Fibroblast of skin of abdomen (primary cell): ENCODE data around the gene TPX2.
A peak's percentile ranks its signal among the peaks of the same experiment; 100 is the strongest.
"Not testable (repeated sequence)": the region's sequence is repeated elsewhere in the genome, so short reads cannot be mapped to it uniquely, and the experiment has no call there.

Experiments used
- DNase-seq: peaks from one replicate; pipeline ENCODE4 v3.0.0-alpha.2; 2013

TPX2 gene

GRCh38 chr20:31719644-31720485 is 19.2 kb upstream of the TPX2 start:
- peak; percentile 47 for DNase-seq

GRCh38 chr20:31720486-31721407 is 18.3 kb upstream of the TPX2 start:
- no peak for DNase-seq

- DNase-seq = no peak
These were observed 17.5 kb upstream of the TPX2 start for GRCh38 chr20:31721408-31722256.

- DNase-seq = peak; percentile 83
These were observed 16.6 kb upstream of the TPX2 start, which contains the start of gene BCL2L1 for GRCh38 chr20:31722257-31723068. BCL2L1 (minus strand) TSS chr20:31722868; CDS start chr20:31722218, 650 bp downstream.

GRCh38 chr20:31723069-31723318 is 16.1 kb upstream of the TPX2 start:
- no peak for DNase-seq

- peak; percentile 99 for DNase-seq
These were observed 15.6 kb upstream of the TPX2 start for GRCh38 chr20:31723319-31724078.

GRCh38 chr20:31731321-31731717 is 7.8 kb upstream of the TPX2 start:
- no peak for DNase-seq

GRCh38 chr20:31739550-31739977 is 474 bp downstream of the TPX2 start:
- DNase-seq = no peak

GRCh38 chr20:31740208-31740607 is 1.1 kb downstream of the TPX2 start:
- DNase-seq = peak; percentile 46

- no peak for DNase-seq
These were observed 1.7 kb downstream of the TPX2 start for GRCh38 chr20:31740656-31741323.

GRCh38 chr20:31746068-31746878 is 7.2 kb downstream of the TPX2 start:
- DNase-seq = no peak

GRCh38 chr20:31747028-31747427 is 7.9 kb downstream of the TPX2 start:
- DNase-seq = not testable (repeated sequence)

GRCh38 chr20:31747640-31748039 is 8.6 kb downstream of the TPX2 start:
- peak; percentile 59 for DNase-seq

GRCh38 chr20:31749223-31749622 is 10.1 kb downstream of the TPX2 start:
- DNase-seq = no peak

- peak; percentile 88 for DNase-seq
These were observed 12.0 kb downstream of the TPX2 start for GRCh38 chr20:31751126-31751525.

- DNase-seq = no peak
These were observed 18.2 kb downstream of the TPX2 start for GRCh38 chr20:31757254-31757653.

- no peak for DNase-seq
These were observed 19.4 kb downstream of the TPX2 start for GRCh38 chr20:31758521-31758920.

- no peak for DNase-seq
These were observed 19.9 kb downstream of the TPX2 start for GRCh38 chr20:31758991-31759390.

GRCh38 chr20:31759836-31760518 is 20.9 kb downstream of the TPX2 start:
- no peak for DNase-seq
